HL-60 (cell line): Measurements from ENCODE around the gene MPV17L2.
"Not testable (repeated sequence)": the region's sequence is repeated elsewhere in the genome, so short reads cannot be mapped to it uniquely, and the experiment has no call there.

Experiments used
- DNase-seq, 2 experiments: peaks; one replicate each; pipeline ENCODE4 v3.0.0-alpha.2; 2010 to 2020; ENCODE audit warnings: low read depth in 1 of 2, low spot score in 1 of 2
- H3K27ac ChIP-seq: fragments of 250-450 bp; sonication (Bioruptor Pico); replicated peaks from 2 replicates; pipeline ENCODE4 v1.5.1; 2020; ENCODE audit warnings: mild to moderate bottlenecking, moderate library complexity
- H3K27me3 ChIP-seq: fragments of 250-450 bp; sonication (Bioruptor Pico); 2 replicates; pipeline ENCODE4 v1.5.1; 2021; ENCODE audit warnings: mild to moderate bottlenecking, moderate library complexity; ENCODE audit not compliant: insufficient read depth, poor library complexity, severe bottlenecking
- H3K4me3 ChIP-seq: replicated peaks from 2 replicates; pipeline ENCODE4 v1.5.1; 2011; ENCODE audit warnings: mild to moderate bottlenecking, control low read depth, low read length; ENCODE audit not compliant: insufficient read depth
- GABPA ChIP-seq: IDR thresholded peaks from 2 replicates; pipeline ENCODE4 v1.6.1; 2012; ENCODE audit warnings: low read depth
- POLR2AphosphoS5 ChIP-seq: IDR thresholded peaks from 2 replicates; pipeline ENCODE4 v1.6.1; 2012; ENCODE audit warnings: low read depth
- SPI1 ChIP-seq: IDR thresholded peaks from 2 replicates; pipeline ENCODE4 v1.6.1; 2012; ENCODE audit warnings: low read depth, mild to moderate bottlenecking, borderline replicate concordance
- TF ChIP-seq, protein P1 (sequence below): IDR thresholded peaks from one replicate; pipeline ENCODE4 v1.5.1; 2011; ENCODE audit warnings: low read length, control low read depth, inconsistent platforms; ENCODE audit not compliant: insufficient read depth
- TF ChIP-seq, protein P2 (sequence below): IDR thresholded peaks from 2 replicates; pipeline ENCODE4 v1.6.1; 2012; ENCODE audit warnings: low read depth; ENCODE audit not compliant: insufficient replicate concordance

MPV17L2 gene

GRCh38 chr19:18206018-18206417 is 13.0 kb downstream of the MPV17L2 start:
- Histone ChIP-seq H3K4me3 (no peak overlapping the region), H3K27ac (no peak overlapping the region), H3K27me3 (no peaks in the 10 kb centered on the region)
- DNase-seq, result no peak
- TF ChIP-seq SPI1 (no peak), GABPA (no peak), POLR2AphosphoS5 (no peak)
- TF ChIP-seq, protein P1, sequence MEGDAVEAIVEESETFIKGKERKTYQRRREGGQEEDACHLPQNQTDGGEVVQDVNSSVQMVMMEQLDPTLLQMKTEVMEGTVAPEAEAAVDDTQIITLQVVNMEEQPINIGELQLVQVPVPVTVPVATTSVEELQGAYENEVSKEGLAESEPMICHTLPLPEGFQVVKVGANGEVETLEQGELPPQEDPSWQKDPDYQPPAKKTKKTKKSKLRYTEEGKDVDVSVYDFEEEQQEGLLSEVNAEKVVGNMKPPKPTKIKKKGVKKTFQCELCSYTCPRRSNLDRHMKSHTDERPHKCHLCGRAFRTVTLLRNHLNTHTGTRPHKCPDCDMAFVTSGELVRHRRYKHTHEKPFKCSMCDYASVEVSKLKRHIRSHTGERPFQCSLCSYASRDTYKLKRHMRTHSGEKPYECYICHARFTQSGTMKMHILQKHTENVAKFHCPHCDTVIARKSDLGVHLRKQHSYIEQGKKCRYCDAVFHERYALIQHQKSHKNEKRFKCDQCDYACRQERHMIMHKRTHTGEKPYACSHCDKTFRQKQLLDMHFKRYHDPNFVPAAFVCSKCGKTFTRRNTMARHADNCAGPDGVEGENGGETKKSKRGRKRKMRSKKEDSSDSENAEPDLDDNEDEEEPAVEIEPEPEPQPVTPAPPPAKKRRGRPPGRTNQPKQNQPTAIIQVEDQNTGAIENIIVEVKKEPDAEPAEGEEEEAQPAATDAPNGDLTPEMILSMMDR, result no peak
- TF ChIP-seq, protein P2, sequence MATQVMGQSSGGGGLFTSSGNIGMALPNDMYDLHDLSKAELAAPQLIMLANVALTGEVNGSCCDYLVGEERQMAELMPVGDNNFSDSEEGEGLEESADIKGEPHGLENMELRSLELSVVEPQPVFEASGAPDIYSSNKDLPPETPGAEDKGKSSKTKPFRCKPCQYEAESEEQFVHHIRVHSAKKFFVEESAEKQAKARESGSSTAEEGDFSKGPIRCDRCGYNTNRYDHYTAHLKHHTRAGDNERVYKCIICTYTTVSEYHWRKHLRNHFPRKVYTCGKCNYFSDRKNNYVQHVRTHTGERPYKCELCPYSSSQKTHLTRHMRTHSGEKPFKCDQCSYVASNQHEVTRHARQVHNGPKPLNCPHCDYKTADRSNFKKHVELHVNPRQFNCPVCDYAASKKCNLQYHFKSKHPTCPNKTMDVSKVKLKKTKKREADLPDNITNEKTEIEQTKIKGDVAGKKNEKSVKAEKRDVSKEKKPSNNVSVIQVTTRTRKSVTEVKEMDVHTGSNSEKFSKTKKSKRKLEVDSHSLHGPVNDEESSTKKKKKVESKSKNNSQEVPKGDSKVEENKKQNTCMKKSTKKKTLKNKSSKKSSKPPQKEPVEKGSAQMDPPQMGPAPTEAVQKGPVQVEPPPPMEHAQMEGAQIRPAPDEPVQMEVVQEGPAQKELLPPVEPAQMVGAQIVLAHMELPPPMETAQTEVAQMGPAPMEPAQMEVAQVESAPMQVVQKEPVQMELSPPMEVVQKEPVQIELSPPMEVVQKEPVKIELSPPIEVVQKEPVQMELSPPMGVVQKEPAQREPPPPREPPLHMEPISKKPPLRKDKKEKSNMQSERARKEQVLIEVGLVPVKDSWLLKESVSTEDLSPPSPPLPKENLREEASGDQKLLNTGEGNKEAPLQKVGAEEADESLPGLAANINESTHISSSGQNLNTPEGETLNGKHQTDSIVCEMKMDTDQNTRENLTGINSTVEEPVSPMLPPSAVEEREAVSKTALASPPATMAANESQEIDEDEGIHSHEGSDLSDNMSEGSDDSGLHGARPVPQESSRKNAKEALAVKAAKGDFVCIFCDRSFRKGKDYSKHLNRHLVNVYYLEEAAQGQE, result no peak

DNA sequence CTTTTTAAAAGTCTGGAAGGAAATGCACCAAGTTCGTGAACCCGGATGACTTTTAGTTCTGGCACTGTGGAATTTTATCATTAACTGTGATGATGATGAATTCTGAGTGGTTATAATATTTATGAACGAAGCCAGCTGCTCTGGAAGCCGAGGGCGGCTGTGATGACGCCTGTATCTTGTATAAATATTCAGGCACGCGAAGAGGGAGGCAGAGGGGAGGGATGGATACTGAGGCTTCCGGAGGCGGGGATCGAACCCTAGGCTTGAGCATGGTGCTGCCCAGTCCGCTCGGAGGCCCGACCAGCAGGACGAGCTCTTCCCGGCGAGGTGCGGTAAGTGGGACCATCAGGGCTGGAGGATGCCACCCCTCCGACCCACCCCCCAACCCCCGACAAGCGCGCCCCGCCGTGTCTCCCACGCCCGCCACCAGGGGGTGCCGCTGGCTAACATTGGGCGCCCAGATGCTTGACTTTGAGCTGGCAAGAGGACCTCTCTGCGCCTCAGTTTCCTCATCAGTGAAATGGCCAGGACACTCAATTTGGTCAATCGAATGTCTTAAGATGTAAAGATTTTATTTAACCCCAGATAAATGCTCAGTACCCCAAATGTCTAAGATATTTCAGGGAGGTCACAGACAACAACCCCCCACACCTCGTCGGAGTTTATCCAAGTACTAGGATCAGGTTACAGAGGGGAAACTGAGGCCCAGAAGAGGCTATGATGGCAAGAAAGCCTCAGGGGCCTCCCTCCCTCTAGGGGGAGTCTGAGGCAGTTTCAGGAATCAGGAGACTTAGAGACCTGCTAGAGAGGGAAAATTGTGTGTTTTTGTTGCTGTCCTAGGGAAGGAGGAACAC is 15.3 kb downstream of the MPV17L2 start:
- H3K4me3 ChIP-seq, result no peak overlapping the region

DNA sequence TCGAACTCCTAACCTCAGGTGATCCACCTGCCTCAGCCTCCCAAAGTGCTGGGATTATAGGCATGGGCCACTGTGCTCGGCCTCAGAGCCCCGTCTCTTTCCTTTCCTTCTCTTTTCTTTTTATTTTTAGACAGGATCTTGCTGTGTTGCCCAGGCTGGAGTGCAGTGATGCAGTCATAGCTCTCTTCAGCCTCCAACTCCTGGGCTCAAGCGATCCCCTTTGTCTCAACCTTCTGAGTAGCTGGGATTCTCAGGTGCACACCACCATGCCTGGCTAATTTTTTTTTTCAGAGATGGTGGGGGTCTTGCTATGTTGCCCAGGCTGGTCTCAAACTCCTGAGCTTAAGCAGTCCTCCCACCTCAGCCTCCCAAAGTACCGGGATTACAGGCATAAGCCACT is 16.9 kb downstream of the MPV17L2 start:
- H3K27me3 ChIP-seq, DNase-seq, H3K27ac ChIP-seq, H3K4me3 ChIP-seq: not testable (repeated sequence)

More for the DNA sequence above, 15.3 kb downstream of the MPV17L2 start:
- peak in 1 of 2 experiments; percentile 36 for DNase-seq
- Histone ChIP-seq H3K27ac (no peak overlapping the region), H3K27me3 (no peaks in the 10 kb centered on the region)
- no peak for TF ChIP-seq GABPA
- no peak for TF ChIP-seq SPI1
- no peak for TF ChIP-seq POLR2AphosphoS5
- TF ChIP-seq, protein P1, result no peak
- TF ChIP-seq, protein P2, result no peak

- TF ChIP-seq SPI1 (no peak), GABPA (no peak), POLR2AphosphoS5 (no peak)
- TF ChIP-seq, protein P2, result no peak
- TF ChIP-seq, protein P1, result no peak
- H3K27ac ChIP-seq, result no peak overlapping the region
- no peak for DNase-seq
- H3K27me3 ChIP-seq, result no peaks in the 10 kb centered on the region
- no peak overlapping the region for H3K4me3 ChIP-seq
Observed at GRCh38 chr19:18211683-18212082, 18.7 kb downstream of the MPV17L2 start.
